HG02938 (cell line): Measurements from ENCODE around the gene CLCNKB.
"Not testable (repeated sequence)": the region's sequence is repeated elsewhere in the genome, so short reads cannot be mapped to it uniquely, and the experiment has no call there.

Experiments
- ATAC-seq: cut with Tn5 transposase; IDR thresholded peaks from one replicate; pipeline ENCODE4 v1.9.1; 2021; ENCODE audit warnings: mild to moderate bottlenecking, moderate library complexity; ENCODE audit not compliant: unreplicated experiment

Gene CLCNKB

GRCh38 chr1:16014509-16015482 lies 28.8 kb upstream of the CLCNKB start:
- ATAC-seq, result no peak

GRCh38 chr1:16015491-16015890 lies 28.1 kb upstream of the CLCNKB start:
- ATAC-seq, result no peak

- ATAC-seq, result no peak
Observed at GRCh38 chr1:16015960-16016901, 27.4 kb upstream of the CLCNKB start.

GRCh38 chr1:16017076-16017460 lies 26.5 kb upstream of the CLCNKB start:
- ATAC-seq, result no peak

GRCh38 chr1:16017461-16018303 lies 25.9 kb upstream of the CLCNKB start, which contains the start of gene HSPB7:
HSPB7 (minus strand) TSS chr1:16018043; CDS start chr1:16017963, 80 bp downstream.
- ATAC-seq, result no peak

- no peak for ATAC-seq
Observed at GRCh38 chr1:16018308-16018707, 25.3 kb upstream of the CLCNKB start.

GRCh38 chr1:16018749-16019643 lies 24.6 kb upstream of the CLCNKB start:
- ATAC-seq, result no peak

- no peak for ATAC-seq
Observed at GRCh38 chr1:16019644-16020277, 23.8 kb upstream of the CLCNKB start.

- no peak for ATAC-seq
Observed at GRCh38 chr1:16020325-16020724, 23.3 kb upstream of the CLCNKB start.

- ATAC-seq, result not testable (repeated sequence)
Observed at GRCh38 chr1:16020878-16021277, 22.7 kb upstream of the CLCNKB start.

GRCh38 chr1:16021681-16022080 lies 21.9 kb upstream of the CLCNKB start, which contains the start of gene CLCNKA:
CLCNKA (plus strand) TSS chr1:16022036; CDS start chr1:16022620, 584 bp downstream.
- ATAC-seq, result no peak

- no peak for ATAC-seq
Observed at GRCh38 chr1:16022393-16022792, 21.2 kb upstream of the CLCNKB start.

- no peak for ATAC-seq
Observed at GRCh38 chr1:16023050-16023653, 20.4 kb upstream of the CLCNKB start.

- not testable (repeated sequence) for ATAC-seq
Observed at GRCh38 chr1:16026302-16026701, 17.3 kb upstream of the CLCNKB start.

GRCh38 chr1:16026723-16027484 lies 16.7 kb upstream of the CLCNKB start:
- ATAC-seq, result no peak

GRCh38 chr1:16028237-16029002 lies 15.2 kb upstream of the CLCNKB start:
- no peak for ATAC-seq

GRCh38 chr1:16029003-16029268 lies 14.6 kb upstream of the CLCNKB start:
- ATAC-seq, result not testable (repeated sequence)
